Smooth muscle cell of the brain vasculature (primary cell): ENCODE results near the gene INO80D.
"Not testable (repeated sequence)": the region's sequence is repeated elsewhere in the genome, so short reads cannot be mapped to it uniquely, and the experiment has no call there.

Experiments
- DNase-seq: peaks from one replicate; pipeline ENCODE4 v3.0.0-alpha.2; 2012; ENCODE audit warnings: low read depth, low spot score

INO80D gene

DNA sequence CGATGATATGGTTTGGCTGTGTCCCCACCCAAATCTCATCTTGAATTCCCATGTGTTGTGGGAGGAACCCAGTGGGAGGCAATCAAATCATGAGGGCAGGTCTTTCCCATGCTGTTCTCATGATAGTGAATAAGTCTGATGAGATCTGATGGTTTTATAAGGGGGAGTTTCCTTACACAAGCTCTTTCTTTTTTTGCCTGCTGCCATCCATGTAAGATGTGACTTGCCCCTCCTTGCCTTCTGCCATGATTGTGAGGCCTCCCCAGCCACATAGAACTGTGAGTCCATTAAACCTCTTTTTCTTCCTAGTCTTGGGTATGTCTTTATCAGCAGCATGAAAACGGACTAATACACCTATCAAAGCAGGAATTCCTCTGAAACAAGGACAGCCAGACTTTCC is 107.2 kb downstream of the INO80D start:
- DNase-seq = not testable (repeated sequence)

DNA sequence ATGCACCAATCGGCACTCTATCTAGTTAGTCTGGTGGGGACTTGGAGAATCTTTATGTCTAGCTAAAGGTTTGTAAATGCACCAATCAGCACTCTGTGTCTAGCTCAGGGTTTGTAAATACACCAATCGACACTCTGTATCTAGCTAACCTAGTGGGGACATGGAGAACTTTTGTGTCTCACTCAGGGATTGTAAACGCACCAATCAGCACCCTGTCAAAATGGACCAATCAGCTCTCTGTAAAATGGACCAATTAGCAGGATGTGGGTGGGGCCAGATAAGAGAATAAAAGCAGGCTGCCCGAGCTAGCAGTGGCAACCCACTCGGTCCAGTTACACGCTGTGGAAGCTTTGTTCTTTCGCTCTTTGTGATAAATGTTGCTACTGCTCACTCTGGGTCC is 108.3 kb downstream of the INO80D start:
- DNase-seq = not testable (repeated sequence)

DNA sequence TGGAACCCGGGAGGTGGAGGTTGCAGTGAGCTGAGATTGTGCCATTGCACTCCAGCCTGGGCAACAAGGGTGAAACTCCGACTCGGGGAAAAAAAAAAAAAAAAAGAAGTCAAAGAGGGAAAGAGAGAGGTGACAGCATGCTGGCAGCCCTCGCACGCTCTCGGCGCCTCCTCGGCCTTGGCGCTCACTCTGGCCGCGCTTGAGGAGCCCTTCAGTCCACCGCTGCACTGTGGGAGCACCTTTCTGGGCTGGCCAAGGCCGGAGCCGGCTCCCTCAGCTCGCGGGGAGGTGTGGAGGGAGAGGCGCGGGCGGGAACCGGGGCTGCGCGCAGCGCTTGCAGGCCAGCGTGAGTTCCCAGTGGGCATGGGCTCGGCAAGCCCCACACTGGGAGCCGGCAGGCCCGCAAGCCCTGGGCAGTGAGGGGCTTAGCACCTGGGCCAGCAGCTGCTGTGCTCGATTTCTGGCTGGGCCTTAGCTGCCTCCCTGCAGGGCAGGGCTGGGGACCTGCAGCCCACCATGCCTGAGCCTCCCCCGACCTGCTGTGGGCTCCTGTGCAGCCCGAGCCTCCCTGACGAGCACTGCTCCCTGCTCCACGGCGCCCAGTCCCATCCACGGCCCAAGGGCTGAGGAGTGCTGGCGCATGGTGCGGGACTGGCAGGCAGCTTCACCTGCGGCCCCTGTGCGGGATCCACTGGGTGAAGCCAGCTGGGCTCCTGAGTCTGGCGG is 108.9 kb downstream of the INO80D start:
- DNase-seq = not testable (repeated sequence)

DNA sequence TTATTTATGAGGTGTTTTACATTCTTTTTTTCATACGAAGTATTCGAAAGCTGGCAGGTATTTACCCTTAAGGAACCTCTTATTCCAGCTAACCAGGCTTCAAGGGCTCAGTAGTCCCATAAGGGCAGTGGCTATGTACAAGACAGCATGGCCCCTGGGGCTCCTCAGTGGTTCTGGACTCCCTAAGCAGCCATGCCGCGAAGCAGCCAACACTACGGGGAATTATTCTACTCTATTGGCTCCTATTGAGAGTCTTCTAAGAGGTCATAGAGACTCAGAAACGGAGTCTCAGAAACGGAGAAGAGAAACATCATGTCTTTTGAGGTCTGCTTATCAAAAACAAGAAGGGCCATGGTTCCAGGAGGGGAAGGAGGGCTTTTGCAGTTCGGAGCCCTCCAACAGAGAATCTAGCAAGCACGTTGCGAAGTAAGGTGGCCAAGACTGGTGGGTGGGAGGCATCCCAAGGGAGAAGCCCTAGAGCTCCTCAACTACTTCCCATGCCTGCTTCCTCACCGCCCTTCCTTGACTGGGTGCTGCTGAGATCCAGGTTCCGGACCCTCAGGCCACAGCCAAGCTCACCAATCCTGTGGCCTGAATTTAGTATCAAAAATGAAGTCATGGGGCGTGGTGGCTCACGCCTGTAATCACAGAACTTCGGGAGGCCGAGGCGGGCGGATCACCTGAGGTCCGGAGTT is 109.7 kb downstream of the INO80D start:
- no peak for DNase-seq

DNA sequence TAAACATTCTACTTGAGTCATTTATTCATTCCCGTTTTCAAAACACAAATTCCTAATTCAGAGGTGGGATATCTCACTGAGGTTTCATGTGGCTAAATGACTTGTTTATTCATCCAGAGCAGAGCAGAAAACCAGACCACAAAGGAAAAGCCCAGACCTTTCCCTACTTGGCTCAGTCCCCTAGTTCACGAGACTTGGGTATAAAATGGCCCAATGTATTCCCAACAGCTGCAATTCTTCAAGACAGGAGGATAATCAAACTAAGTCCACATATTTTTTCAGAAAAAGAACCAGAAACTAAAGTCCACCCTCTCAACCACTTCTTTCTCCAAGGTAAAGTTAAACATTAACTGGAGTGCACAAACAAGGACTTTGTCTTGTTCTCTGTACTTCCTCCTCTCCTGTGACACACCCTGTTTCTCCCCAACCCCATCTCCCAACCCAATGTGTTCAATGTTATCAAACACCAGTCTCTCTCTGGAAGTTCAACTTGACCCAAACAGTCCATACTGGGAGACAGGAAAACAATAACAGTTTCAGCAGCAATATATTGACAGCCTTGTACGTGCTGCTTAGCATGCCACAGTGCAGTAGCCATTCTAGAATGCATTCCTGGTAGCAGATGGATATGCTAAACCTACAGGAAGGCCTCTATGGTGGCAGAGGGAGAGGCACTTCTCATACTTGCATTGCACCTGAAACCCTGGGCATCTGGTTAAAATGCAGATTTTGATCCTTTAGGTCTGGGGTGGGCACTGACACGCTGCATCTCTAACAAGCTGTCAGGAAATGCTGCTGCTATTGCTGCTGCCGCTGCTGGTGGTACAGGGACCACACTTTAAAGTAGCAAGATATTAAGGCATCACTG is 110.7 kb downstream of the INO80D start:
- DNase-seq = no peak

DNA sequence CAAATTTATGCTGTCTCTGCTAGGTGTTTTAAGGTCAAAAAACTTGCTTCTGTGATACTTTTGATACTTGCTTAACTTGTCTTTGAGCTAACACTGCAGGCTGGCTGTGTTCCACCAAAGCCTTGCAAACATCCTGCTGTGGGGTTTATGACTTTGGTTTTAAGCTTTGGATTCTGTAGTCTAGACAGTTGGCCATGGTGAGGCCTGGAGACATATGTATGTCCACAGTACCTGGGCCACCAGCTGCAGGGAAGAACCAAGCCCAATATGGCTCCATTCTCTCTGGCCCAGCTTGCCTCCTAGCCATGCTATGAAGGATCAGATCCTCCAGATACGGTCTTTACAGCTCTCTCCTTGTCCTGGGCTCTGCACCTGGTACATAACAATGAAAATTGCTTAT is 113.9 kb downstream of the INO80D start:
- no peak for DNase-seq

DNA sequence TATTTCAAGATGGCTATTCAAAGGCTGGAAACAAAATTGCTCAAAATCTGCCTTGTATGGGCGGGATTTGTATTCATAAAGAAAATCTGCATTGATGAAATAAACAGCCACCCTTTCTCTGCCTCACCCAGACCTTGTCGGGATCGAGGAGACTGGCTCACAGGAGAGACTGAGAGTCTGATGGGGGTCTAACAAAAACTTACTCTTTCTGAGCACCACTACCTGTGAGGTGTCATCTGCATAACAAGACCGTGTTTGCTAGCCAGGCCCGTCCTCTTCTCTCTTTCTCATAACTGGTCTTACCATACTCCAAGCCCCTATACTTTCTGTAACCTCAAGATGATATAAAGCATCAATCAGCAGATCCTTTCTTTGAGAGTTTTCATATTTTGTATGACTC is 115.6 kb downstream of the INO80D start:
- no peak for DNase-seq

DNA sequence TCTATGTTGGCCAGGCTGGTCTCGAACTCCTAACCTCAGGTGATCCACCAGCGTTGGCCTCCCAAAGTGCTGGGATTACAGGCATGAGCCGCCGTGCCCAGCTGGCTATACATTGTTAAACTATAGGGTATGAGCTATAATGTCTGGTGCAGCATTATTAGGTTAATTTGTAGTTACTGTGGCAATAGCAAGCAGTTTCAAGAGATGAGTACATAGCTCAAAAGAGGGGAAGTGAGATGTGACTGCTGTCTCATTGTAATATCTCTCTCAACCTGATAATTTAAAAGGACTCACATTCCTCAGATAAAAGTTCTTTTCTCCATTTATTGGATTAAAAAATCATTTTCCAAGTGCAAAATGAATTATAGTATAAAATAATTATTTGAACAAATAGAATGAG is 116.4 kb downstream of the INO80D start:
- no peak for DNase-seq

DNA sequence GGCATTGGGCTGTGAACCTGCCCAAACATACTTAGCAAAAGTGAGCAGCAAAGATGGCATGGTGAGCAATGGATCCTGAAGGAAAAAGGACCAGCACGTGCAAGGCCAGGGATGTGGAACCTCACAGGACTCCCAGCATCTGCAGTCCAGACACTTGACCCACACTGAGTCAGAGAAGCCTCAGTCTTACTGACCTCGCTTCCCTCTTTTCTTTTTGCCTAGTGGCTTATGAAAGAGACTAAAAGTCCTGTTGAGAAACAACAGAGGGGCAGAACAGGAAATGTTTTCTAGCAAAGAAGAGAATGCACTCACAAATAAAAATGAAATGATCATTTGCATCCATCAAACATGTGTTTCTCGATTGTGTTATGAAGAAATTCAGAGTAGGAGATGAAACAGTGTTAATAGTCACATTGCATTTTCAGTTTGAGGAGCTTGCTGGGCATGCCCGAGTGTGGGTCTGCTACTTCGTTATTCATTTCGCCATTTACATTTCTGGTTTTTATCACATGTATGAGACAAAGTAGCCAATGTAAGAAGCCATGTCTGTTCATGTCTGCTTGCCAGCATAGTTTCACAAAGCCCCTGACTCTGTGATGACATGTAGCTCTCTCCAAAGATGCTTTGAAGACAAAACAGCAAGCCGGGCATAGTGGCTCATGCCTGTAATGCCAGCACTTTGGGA is 118.4 kb downstream of the INO80D start:
- DNase-seq = no peak

DNA sequence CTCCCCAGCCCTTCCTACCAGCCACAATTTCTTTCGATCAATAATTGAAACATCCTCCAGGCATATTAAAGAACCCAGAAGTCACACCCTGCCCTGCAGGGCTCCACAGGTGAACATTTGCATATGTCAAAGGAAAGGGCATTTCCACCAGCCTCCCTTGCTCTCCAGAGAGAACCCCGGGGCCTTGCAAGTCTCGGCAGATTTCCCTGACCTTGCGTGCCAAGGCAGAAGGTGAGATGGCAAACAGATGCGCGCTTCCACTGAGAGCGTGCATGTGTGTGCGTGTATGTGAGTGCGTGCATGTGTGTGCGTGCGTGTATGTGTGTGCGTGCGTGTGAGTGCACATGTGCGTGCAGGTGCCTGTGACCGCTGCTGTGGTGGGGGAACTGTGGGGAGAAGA is 120.3 kb downstream of the INO80D start:
- DNase-seq = no peak

DNA sequence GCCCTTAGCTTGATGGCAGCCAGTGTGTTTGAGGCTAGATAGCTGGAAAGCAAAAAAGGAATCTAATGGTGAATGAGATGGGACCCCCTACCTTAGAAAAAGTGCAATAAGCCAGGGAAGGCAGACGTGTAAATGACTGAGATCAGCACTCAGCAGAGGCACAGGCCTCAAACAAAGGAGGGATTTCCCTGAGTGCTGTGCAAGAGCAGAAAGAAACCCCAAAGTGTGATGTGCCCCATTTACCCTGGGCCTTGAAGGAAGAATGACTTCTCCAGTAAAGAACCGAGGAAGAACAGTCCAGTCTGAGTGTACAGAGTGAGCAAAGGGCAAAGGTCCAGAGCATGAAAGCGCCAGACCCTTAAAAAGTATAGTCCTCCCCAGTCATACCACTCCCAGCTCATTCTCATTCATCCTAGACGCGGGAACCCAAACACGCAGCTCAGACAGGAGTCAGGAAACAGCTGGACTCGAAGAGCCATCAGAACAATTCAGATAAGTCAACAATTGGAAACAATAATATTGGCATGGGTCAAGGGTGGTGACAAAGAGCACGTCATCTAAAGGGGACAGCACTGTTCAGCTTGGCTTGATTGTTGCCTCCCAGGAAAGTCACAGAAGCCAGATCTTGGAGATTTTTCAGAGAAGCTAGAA is 121.7 kb downstream of the INO80D start:
- no peak for DNase-seq

DNA sequence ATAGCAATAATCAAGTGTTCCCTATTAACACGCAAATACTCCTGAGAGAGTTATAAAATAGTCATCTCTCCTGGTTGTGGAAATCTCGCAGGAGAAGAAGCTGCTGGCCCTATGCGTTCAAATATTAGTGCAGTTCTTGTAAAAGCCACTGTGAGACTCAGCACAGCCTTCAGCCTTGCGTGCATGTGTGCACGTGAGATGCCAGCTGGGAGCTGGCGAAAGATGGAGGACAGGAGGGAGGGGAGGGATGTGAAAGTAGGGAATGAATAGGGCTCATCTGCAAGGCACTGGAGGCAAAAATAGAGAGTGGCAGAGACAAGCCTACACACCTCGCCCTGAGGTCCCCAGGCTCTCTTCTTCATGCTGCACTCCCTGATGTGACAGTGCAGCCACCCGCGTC is 126.5 kb downstream of the INO80D start:
- DNase-seq = no peak

DNA sequence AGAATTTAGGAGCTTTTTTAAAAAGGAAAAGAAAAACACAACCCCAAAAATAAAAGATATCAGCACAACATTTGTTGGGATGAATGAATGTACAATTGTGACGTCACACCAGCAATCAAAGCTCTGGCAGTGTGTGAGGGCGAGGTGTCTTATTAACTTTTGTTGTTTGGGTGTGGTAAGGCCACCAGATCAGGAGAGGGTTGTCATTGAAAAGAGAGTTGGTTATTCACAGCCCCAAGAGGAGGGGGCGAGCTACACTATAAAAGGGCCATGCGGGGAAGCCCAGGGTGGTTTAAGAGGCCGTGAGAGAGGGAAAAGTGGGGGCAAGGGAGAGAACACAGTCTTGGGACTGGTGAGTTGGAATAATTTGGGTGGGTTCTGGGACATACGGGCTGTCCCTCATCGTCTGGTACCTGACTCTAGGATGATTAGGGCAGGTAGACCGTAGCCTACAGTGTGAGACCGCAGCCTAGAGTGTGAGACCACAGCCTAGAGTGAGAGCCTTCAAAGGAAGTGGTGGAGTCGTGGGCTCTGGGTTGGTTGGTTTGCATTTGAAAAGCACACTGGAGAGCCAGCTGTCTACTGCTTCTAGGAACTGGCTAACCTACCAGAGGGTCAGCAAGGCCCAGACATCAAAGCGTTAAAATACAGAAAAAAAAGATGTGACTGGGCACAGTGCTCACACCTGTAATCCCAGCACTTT is 128.4 kb downstream of the INO80D start:
- DNase-seq = no peak

DNA sequence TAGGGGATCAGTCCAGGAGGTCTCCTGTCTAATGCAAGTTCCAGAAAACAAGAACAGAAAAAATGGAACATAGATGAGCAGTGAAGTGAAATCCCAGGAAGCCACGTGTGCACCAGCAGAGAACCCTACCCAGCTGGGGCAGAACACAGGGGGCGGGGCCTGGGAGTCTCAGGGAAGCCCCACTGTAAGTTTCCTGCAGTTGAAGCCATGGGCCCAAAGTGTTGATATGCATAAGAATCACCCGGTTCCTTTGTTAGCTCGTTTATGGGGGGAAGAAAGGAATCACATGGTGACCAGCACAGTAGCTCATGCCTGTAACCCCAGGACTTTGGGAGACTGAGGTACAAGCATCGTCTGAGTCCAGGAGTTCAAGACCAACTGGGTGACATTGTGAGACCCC is 131.3 kb downstream of the INO80D start:
- DNase-seq = no peak

DNA sequence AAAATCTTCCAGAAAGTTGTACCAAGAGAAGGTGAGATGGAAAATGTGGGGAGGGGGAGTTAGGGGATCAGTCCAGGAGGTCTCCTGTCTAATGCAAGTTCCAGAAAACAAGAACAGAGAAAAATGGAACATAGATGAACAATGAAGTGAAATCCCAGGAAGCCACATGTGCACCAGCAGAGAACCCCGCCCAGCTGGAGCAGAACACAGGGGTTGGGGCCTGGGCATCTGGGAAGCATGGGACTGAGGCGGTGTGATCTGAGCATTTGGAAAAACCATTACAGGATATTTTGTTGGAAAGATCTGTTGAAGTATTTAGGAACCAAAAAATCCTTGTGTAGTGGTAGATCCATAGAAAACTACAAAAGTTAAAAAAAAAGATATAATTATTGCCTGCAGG is 133.7 kb downstream of the INO80D start:
- no peak for DNase-seq

DNA sequence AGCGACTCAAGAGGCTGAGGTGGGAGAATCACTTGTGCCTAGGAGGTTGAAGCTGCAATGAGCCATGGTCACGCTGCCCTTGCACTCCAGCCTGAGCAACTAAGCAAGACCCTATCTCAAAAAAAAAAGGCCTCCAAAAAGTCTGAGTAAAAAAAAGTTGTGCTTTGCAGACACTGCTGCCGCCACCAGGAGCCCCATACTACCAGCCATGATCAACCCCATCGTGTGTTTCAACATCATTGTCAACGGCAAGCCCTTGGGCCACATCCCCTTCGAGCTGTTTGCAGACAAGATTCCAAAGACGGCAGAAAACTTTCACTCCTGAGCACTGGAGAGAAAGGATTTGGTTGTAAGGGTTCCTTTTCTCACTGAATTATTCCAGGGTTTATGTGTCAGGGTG is 137.1 kb downstream of the INO80D start:
- no peak for DNase-seq

DNA sequence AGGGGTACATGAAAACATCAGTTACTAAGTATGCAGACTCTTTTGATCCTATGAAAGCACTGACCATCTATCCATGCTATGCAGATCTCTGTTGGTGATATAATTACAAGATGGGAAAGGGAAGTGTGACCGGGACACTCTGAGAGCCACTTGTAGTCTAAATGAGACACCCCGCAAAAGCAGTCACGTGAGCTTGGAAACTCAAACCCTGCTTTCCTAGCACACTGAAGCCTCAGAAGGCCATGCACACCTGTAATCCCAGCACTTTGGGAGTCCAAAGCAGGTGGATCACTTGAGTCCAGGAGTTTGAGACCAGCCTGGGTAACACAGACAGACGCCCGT is 137.5 kb downstream of the INO80D start:
- DNase-seq = no peak

DNA sequence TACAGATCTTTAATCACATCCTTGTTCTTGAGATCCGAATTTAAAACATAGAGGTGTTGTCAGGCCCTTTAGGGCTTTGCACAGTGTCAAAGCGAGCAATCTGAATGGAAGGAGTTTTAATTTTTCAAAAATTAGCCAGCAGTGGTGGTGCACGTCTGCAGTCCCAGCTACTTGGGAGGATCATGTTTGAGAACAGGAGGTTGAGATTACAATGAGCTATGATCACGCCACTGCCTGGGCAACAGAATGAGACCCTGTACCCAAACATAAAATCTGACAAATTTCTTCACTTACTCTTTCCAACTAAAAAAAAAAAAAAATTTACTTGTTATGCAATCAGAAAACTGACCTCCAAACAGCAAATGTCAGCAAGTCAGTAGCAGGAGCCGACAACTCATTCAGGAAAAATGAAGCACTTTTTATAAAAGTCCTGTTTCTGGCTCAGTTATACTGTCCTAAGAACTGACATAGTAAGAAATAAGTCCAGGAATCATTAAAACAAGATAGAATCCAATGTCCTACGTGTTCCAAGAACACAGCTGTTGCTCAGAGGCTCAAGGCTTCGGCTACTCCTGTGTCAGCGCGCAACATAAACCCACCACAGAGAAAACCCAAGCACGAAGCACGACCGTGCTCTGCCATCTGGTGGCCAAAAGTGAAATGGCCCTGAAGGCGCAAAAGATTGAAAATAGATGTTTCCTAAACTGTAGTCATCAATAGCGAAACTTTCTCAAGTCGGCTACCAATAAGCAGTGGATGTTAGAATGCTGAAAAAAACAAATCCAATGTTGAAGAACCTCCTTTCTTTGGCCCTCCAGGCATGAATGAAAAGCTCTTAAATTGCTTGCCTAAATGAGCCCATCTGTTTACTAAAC is 138.1 kb downstream of the INO80D start:
- peak; percentile 57 for DNase-seq

DNA sequence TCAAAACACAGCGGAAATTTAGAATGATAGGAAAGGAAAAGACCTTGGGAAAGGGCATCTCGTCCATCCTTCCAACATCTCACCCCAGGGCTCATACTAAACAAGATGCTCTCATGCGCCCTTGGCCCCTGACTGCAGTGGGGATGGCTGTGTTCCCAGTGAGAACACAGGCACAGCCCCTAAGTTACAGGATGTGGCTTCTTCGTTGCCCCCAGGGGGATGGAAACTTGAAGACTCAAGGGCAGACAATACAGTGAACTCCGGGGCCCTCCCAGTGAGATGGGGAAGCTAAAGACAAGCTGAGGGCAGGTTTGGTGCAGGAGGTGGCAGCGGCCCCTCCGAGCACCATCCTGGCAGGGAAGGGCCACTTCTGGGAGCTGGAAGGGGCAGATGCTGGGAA is 139.7 kb downstream of the INO80D start:
- no peak for DNase-seq
